ENCODE results near the gene BPIFB2.
A peak's percentile ranks its signal among the peaks of the same experiment; 100 is the strongest.

BPIFB2 gene

DNA sequence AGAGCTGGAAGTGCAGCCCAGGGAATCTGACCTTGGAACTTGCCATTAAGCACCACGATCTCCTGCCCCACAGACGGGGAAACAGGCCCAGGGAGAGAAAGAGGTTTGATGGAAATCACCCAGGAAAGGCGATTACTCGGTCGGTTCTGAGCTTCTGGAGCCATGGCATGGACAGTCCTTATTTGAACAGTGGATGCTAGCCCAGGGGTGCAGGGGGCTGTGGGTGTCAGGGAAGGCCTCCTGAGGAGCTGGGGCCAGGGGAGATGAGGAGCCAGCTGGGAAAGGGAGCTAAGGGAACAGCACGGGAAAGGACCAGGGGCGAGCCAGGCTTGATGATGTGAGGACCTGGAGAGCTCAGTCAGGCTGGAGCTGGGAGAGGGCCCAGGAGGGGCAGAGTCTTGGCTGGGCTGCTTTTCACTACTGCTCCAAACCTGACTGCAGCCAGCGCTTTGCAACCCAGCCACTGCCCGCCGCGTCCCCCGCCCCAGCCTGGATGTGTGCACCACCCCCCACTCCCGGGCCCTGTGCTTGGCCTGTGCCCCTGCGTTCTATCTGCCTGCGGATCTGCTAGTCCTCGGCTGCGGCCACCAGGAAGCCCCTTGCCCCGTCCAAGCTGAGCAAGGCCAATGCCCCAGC, 21.1 kb upstream of the BPIFB2 start:
- DNase-seq, result no peak

DNA sequence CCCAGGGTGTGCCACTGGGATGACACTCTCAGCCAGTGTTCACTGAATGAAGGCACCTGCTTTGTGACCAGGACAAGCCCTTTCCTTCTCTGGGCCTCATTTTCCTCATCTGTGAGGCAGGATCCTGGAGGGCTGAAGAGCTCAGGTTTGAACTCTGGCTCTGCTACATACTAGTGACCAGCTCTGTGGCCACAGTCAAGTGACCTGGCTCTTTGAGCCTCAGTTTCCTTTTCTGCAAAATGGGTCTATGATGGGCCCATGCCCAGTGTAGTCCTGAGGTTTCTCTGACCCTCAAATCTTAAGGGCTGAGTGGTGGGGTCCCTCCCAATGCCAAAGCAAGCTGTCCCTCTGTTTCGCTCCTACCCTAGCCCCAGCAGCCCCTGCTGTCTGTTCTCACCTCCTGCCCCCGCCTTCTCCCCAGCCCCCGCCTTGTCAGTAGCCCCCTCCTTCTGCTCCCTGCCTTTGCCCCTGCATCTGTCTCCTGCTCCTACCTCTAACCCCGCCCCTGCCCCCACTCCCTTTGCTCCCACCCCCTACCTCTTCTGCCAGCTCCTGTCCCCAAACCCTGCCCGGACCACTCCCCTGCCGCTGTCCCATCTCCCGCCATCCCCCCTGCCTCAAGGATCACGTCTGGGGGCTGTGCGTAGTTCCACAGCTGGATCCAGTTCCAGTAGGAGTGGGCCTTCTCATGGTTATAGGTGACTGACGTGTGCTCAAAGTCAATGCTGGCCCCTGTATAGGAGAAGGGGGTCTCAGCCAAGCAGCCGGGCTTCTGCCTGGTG, 20.3 kb upstream of the BPIFB2 start:
- DNase-seq, result no peak

DNA sequence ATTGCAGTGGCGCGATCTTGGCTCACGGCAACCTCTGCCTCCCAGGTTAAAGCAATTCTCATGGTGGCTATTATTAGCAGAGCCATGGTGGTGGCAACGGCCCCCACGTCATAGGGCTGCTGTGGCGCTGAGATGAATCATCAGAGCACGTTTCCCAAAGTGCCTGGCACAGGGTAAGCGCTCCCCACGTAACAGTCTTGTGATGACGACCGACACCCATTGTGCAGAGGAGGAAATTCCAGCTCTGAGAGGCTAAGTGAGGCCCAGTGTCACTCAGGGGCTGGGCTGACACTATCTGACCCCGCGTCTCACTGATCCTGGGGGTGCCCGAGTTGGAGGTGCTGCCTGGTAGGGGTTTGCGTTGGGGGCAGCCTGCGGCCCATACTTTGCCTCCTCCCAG, 19.5 kb upstream of the BPIFB2 start:
- DNase-seq, result no peak

DNA sequence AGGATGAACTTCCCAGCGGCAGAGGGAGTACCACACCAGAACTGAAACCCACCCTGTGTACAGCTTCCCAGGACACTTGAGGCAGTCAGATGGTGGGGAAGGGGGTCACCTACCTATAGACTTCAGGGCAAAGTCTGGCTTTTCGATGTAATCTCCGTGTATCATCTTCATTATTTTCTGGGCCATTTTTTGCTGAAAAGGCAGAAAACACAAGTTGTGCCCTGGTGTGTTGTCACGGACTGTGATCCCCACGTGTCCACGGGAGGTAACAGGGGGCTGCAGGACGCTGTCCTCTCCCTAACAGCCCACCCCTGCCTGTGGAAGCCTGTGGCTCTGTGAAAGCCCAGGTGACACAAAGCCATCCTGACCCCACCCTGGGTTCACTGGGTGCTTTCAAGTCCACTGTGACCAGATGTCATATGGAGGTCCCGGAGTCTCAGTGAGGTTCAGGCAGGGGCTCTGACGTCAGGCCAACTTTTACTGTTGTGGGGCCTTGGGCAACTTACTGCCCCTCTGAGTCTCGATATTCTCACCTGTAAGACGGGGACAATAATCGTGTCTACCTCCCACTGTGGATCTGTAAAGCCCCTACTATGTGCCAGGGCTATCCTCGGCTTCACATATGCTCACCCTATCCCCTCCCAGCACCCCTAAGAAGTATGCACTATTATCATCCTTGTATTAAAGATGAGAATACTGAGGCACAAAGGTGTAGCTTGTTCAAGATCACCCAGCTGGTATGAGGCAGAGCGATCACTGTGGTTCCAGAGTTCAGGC, 17.8 kb upstream of the BPIFB2 start:
- DNase-seq, result no peak

DNA sequence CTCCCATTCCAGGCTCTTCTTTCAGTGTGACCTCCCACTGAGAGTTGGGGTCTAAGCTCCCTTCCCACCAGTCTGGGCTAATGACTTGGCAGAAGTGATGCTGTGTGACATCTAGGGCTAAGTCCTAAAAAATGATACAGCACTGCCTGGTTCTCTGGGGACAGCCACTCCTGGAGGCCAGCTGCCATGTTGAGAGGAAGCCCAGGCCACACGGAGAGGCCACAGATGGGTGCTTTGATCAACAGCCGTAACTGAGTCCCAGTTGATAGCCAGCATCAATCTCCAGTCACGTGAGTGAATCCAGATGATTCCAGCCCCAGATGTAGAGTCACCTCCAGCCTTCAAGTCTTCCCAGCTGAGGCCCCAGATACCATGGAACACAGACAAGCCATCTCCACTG, 17.1 kb upstream of the BPIFB2 start:
- no peak for DNase-seq

DNA sequence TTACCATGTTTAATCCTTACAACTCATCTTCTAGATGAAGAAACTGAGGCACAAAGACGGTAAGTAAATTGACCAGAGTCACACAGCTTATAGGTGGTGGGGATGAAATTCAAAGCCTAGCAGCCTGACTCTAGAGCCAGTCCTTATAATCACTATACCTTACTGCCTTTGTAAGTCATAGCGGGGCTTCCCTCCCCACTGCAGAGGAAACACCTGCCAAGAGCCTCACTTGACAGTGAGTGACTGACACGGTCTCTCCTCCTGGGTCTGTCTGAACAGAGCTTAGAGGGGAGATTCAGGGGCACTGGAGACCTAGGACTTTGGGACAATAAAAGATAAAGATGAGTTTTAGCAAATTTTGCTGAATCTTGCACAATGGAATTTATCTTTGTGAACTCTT, 16.1 kb upstream of the BPIFB2 start:
- DNase-seq, result no peak

DNA sequence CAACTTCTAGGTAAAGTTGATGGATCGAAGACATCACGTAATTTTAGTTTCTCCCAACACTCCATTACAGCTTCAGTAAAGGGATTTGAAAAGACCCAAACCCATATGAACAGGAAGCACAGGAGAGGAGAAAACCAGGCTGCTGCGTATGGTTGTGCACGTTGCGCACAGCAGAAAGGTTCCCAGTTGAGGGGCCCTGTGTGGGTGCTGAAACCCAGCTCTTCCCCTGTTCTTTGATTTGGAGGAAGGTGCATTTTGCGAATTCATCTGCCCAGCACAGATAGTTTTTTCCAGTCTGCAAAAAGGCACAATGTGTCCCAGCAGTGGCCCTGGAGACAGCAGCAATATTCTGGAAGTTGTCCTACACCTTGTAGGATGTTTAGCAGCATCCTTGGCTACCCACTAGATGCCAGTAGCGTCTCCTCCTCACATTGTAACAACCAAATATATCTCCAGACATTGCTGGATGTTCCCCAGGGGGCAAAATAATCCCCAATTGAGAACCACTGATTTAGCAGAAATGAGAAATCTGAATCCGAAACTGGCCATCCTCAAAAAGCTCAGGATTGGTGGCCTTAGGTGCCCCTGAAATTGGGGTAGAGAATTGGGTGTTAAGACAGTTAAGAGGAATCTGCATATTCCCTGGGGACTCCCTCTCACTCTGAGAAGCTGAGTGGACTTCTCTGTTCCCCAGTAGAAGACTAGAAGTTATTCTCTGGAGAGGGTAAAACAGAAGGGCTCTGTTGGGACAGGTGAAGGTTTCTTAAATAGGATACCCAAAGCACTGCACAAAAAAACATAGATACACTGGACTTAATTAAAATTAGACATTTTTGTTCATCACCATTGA, 15.5 kb upstream of the BPIFB2 start:
- no peak for DNase-seq

DNA sequence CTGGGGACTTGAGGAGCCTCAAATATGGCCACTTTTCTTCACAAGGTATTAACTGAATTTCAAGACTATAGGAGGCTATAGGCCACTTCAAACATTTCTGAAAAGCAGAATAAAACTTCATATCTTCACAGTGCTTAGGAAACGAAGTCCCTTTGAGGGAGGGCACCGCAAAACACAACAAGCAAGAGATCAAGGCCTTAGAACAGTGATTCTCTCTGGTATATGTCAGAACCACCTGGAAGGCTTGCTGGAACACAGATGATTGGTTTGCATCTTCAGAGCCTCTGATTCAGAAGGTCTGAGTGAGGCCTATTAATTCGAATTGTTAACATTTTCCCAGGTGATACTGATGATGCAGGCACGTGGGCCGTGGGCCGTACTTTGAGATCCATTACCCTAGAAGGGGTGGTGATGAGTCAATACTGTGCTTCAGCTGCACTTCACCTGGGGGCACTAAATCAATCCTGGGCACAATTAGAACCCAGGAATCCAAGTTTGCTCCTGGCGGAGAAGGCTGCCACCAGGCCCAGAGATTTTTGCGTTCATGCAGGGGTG, 13.9 kb upstream of the BPIFB2 start:
- no peak for DNase-seq

DNA sequence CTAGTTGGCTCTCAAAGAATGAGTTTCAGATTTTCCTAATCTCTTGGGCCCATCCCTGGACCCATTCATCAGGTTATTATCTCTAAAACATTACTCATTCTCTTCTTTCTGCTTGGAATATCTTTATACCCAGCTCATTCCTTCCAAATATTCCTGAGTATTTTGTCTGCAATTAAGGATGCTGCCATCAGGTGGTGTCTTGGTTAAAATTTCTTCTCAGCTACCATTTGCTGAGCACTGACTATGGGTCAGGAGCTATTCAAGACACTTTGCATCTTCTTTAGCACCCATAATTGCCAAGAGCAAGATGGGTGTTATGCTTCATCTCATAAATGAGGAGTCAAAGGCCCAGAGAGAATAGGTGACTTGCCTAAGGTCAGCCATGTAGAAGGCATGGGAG, 11.7 kb upstream of the BPIFB2 start:
- no peak for DNase-seq

DNA sequence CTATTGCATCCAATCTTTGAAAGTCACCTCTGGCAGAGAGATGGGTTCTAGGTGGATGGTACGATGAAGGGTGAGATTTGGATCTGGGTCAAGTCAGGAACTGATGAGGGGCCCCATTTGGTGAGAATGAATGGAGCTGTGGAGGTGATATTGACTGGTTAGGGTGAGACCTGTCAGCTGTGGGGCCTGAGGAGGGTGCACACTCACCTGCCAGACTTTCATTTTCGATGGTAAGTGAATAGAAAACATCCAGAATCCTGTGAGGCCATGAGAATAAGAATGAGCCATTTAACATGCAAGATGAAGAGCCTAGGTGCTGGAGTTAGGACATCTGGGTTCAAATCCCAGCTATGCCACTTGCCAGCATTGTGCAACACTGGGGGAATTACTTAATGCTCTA, 10.1 kb upstream of the BPIFB2 start:
- no peak for DNase-seq

DNA sequence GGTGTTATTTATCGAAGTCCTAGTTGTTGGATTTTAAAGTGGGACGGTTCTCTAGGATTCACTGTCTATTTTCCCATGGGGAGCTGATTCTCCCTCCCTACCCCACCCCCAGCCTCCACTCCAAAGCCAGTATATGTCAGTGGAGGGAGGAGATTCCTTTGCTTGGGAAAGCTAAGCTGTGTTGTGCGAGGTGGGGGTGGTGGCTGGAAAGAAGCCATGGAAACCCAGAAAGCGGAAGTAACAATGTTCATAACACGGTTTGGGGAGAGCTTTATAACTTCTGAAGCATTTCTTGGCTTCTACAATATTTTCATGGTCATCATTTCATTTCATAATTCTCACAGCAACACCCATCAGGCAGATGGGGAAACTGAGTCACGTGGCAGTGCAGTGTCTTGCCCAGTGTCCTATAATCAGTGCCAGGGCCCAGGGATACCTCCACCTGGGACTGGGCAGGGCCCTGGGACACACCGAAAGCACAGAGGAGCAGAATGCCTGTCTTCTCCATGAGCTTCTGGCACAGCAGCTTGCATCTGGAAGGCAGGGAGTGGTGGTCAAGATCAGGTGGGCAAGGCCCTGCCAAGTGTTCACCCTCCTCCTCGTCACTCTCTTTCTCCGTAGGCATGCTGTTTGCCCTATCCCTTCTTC, 7.8 kb upstream of the BPIFB2 start:
- DNase-seq, result no peak

DNA sequence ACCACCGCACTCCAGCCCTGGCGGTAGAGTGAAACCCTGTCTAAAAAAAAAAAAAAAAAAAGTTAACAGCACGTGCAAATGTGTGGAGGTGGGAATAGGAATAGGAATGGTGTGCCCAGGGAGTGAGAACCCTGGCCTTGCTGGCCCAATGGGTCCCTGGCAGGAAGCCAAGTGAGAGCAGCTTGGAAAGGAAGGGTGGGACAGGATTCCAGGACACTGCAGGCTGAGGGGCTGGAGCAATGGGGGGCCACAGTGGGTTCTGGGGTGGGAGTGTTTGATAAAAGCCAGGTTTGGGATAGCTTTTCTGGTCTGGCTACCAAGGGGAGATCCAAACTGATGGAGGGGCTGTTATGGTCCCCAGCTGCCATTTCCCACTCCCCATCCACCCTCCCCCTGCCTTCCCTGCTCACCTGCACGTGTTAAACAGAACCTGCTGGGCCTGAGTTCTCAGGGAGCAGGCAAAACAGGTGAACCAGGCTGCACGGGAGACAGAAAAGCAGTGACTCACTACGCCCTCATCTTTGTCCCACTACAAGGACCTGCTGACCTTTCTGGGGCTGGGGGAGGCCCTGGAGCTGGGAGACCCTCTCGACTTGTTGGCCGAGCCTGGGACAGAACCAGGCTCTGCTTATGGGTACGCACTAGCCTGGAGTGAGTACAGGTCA, 6.6 kb upstream of the BPIFB2 start:
- DNase-seq, result no peak

DNA sequence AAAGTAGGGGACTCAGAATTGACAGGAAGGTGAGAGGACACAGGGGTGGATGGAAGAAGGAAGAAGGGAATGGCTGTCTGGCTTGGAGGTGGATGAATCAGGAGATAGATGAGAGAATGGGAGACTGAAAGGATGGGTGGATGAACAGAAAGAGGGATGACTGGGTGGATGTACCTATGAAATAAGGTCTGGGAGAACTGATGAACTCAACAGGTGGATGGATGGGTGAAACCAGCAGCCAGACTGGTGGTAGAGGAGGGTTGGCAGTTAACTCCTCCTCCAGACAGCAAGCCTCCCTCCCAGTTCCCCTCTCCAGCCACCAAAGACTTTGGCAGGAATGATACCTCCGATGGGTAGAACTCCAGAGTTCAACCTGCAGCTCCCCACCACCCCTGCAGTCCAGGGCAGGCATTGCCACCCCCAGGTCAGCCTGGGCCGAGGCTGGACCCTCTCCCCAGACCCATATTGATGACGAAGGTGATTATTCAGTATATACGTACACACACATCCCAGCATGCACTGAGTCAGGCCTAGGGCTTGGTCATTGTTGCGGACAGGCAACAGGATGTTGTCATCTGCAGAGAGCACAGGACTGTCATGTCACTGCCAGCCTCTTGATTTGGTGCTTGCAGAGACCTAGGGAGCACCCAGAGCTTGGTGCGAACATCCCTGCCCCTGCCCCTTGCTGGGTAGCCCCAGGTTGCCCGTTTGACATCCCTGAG, 5.3 kb upstream of the BPIFB2 start:
- DNase-seq, result no peak

DNA sequence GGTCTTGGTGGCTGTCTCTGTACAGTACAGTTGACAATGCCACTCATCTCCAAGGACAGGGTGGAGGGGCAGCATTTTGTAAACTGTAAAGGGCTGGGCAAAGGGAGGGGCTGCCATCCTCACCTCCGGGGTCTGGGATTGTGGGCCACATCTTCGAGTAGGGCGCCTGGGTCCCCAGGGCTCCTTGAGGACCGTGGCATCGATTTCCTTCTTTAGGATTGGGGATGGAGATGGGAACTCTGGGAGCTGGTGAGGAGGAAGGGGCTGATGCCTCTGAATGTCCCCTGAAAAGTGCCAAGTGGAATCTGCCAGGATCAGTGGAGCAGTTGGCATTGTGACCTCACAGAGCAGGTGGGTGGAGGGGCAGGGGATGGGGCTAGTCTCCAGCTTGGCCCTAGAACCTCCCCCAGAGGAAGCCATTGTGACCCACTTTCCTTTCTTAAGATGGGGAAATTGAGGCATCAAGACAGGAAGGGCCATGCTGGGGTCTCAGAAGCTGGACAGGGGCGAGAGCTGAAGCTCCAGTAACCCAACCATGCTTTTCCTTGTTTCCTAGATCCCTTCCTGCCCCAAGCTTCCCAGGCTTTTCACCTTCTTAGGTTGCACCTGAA, 3.3 kb upstream of the BPIFB2 start, which contains the start of gene SUN5:
TSS of gene SUN5 (minus strand) at position 293 of the 611 bp plus-strand sequence. CDS start at position 200, 93 bp downstream.
- no peak for DNase-seq

DNA sequence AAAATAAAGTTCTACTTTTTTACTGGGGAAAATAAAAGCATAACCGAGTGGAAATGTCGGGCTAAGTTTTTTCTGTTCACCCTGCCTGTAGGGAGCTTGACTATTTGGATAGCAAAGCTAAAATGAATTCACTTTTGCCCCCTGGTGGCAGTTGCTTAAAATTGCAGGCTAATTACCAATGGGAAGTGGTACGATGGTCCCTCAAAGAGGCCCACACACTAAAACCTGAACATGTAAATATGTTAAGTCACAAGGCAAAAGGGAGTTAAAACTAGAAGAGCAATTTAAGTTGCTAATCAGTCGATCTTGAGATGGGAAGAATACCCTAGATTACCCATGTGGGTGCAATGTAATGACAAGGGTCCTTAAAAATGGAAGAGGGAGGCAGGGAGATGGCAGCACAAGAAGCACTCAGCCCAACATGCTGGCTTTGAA, 2.4 kb upstream of the BPIFB2 start:
- peak; percentile 55 for DNase-seq

DNA sequence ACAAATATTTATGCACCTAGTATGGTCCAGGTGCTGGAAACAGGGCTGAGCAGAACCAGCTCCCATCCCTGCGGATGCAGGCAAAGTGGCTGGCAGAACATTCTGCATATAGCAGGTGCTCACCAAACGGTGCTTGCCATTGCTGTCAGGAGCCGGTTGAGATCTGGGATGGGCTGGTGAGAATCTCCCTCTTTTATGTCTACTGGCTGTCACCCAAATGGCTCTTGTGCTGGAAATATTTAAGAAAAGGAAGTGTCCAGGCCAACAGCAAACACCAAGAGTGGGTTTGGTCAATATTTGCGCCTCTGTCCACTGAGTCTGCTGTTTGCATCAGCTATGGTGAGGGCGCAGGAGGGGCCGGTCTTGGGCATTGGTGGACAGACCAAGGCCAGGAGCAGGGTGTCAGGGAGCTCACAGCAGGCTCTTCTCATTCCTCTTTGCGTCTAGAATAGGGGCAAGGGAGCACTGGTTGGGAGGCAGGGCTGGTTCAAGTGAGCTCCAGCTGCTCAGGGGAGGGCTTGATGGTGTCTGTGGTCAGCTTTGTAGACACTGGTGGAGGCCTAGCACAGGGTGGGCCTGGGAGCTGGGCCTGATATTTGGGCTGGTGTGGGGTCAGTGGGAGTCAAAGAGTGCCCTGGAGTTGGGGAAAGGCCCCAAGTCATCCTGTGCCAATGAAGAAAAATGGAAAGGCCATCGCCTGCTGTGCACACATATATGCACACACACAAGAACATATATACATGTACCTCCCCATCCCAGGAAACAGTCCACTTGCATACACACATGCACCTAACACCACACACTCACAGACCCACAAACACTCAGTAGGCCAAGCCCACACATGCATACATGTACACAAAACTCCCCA, 1.4 kb upstream of the BPIFB2 start:
- DNase-seq, result no peak

DNA sequence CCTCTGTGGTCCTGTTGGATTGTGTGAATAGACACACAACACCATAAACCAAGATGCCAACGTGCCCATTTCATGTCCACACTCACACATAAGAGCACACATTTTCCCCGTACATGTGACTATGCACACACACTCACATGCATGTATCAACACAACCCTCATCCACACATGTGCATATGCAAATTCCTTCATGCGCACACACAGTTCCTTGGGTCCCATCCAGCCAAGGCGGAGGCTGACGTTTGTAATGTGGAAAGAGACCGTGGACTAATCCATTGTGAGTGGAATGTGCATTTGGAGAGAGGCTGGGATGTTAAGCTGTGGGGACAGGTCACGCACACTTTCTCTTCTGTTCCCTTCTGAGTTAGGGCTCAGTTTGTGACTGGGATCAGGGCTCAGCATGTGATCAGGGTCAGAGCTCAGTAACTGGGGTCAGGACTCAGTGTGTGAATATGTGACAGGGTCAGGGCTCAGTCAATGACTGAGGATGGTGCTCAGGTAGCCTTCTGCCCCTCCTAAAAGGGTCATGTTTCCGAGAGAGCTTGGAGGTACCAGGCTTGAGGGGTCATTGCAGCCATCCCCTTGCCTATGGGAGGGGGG, 628 bp upstream of the BPIFB2 start:
- DNase-seq, result no peak

DNA sequence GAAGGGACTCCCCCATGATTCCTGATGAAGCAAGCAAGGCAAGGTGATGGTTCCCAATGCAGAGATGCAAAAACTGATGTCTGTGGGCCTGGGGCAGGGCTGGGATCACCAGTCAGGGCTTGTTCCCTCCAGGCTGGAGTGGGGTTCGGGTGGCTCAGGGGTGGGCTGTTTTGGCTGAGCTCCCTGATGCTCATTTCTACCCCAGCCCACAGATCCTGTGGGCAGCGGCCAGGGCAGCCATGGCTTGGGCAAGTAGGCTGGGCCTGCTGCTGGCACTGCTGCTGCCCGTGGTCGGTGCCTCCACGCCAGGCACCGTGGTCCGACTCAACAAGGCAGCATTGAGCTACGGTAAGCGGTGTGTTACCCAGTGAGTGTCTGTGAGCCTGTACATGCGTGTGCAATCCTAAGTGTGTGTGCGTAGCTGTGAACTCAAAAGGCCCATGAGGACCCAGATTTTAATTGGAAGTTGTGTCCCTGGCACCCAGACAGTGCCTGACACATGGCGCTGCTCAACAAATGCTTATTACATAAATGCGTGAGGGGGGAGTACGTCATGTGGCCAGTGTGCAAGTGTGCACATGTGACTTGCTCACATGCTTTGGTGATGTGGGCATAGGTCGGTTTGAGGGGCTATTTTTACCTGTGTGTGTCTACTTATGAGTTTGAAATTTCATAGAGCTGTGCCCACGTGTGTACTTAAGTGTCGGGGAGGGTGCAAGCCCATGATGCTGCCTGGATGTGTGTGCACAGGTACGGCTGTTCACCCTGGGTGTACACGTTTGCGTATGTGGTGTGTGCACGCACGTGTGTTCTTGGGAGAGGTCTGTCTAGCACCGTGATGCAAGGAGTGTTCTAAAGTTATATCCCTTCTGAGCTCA, 1.1 kb downstream of the BPIFB2 start:
- no peak for DNase-seq

Measured in CD4-positive, alpha-beta T cell treated with Interleukin-17A for 1 hour (primary cell).